ENCODE data around the gene RPL10A. TPM values are rescaled to one million over a fixed set of nuclear protein-coding genes. Genes with fewer than 3 reads are reported as not detected.

The RPL10A gene
- total RNA-seq, 2 donors from 2014 or later, result 585 to 636 TPM

DNA sequence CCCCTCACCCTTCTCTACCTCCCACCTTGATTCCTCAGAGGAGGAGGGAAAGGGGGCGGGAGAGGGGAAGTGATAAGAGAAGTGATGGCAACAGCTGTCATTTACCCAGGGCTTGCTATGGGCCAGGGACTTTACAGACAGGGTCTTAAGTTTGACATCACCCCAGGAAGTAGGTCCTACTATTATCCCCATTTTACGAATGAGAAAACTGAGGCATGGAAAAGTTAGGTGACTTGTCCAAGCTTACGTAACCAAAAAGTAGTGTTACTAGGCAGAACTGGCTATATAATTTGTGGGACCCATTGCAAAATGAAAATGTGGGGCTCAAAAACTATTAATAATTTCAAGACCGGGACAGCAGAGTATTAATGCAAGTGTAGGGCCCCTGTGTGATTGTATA is 26.6 kb upstream of the RPL10A start:
- Histone ChIP-seq H3K36me3 (no peaks in the 10 kb centered on the region), H3K27me3 (replicated peaks; ENCODE audit: insufficient read depth) (no peaks in the 10 kb centered on the region), H3K4me1 (ENCODE audit: control insufficient read depth in 1 of 2, low read depth in 2 of 2) (no peaks in the 10 kb centered on the region), H3K4me3 (no peak overlapping the region), H3K27ac (no peak overlapping the region), H3K9me3 (no peaks in the 10 kb centered on the region)
- ATAC-seq (ENCODE audit: insufficient number of reproducible peaks, low FRiP score, low read depth), result no peak
- DNase-seq (ENCODE audit: low spot score), result no peak
- no peak for TF ChIP-seq CTCF (IDR thresholded peaks at IDR 0.05)

DNA sequence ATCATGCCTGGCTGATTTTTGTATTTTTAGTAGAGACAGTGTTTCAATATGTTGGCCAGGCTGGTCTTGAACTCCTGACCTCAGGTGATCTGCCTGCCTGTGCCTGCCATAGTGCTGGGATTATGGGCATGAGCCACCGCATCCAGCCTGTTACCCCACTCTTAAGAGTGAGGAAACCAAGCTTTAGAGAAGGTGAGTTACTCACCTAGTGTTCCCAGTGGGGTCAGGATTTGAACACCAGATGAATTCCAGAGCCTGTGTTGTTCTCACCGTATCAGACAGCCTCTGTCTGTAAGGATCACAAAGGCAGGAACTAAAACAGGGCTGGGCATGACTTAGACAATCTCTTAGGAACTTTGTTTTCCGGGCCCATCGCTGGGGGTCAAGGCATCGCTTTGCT is 25.5 kb upstream of the RPL10A start:
- DNase-seq (ENCODE audit: low spot score) (no peak), ATAC-seq (ENCODE audit: insufficient number of reproducible peaks, low FRiP score, low read depth) (no peak)
- H3K4me3 ChIP-seq, result no peak overlapping the region
- H3K27me3 ChIP-seq (replicated peaks; ENCODE audit: insufficient read depth), result no peaks in the 10 kb centered on the region
- H3K9me3 ChIP-seq, result no peaks in the 10 kb centered on the region
- no peak for TF ChIP-seq CTCF (IDR thresholded peaks at IDR 0.05)
- H3K36me3 ChIP-seq, result no peaks in the 10 kb centered on the region
- no peak overlapping the region for H3K27ac ChIP-seq
- H3K4me1 ChIP-seq (ENCODE audit: control insufficient read depth in 1 of 2, low read depth in 2 of 2), result no peaks in the 10 kb centered on the region

- no peaks in the 10 kb centered on the region for H3K36me3 ChIP-seq
- DNase-seq (ENCODE audit: low spot score) (no peak), ATAC-seq (ENCODE audit: insufficient number of reproducible peaks, low FRiP score, low read depth) (no peak)
- no peak overlapping the region for H3K4me3 ChIP-seq
- no peaks in the 10 kb centered on the region for H3K27me3 ChIP-seq (replicated peaks; ENCODE audit: insufficient read depth)
- no peaks in the 10 kb centered on the region for H3K4me1 ChIP-seq (ENCODE audit: control insufficient read depth in 1 of 2, low read depth in 2 of 2)
- no peaks in the 10 kb centered on the region for H3K9me3 ChIP-seq
- no peak for TF ChIP-seq CTCF (IDR thresholded peaks at IDR 0.05)
- H3K27ac ChIP-seq, result no peak overlapping the region
Observed at GRCh38 chr6:35443341-35444030, 24.7 kb upstream of the RPL10A start.

DNA sequence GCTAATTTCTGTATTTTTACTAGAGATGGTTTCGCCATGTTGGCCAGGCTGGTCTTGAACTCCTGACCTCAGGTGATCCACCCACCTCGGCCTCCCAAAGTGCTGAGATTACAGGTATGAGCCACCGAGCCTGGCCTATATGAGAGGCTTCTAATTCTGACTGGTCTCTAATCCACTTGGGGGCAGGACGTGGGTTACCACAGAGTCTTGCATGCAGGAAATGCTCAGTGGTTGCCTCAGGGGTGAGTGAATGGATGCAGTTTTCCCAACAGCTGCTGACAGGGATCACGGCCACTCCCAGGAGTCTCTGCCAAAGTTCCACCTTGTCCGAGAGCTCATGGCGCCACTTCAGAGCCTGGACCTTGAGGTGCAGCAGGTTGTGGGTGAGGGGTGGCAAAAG is 22.5 kb upstream of the RPL10A start:
- H3K4me3 ChIP-seq, result no peak overlapping the region
- no peak for TF ChIP-seq CTCF (IDR thresholded peaks at IDR 0.05)
- no peak for DNase-seq (ENCODE audit: low spot score)
- H3K4me1 ChIP-seq (ENCODE audit: control insufficient read depth in 1 of 2, low read depth in 2 of 2), result no peaks in the 10 kb centered on the region
- ATAC-seq (ENCODE audit: insufficient number of reproducible peaks, low FRiP score, low read depth), result no peak
- H3K27me3 ChIP-seq (replicated peaks; ENCODE audit: insufficient read depth), result no peaks in the 10 kb centered on the region
- H3K27ac ChIP-seq, result no peak overlapping the region
- H3K9me3 ChIP-seq, result no peaks in the 10 kb centered on the region
- H3K36me3 ChIP-seq, result no peaks in the 10 kb centered on the region

- Histone ChIP-seq H3K36me3 (no peaks in the 10 kb centered on the region), H3K4me3 (no peak overlapping the region), H3K27ac (no peak overlapping the region), H3K27me3 (replicated peaks; ENCODE audit: insufficient read depth) (no peaks in the 10 kb centered on the region), H3K4me1 (ENCODE audit: control insufficient read depth in 1 of 2, low read depth in 2 of 2) (peaks cover 9 to 11% of the 10 kb centered on the region in 2 donors), H3K9me3 (no peaks in the 10 kb centered on the region)
- no peak for ATAC-seq (ENCODE audit: insufficient number of reproducible peaks, low FRiP score, low read depth)
- no peak for TF ChIP-seq CTCF (IDR thresholded peaks at IDR 0.05)
- DNase-seq (ENCODE audit: low spot score), result no peak
Observed at GRCh38 chr6:35448191-35448590, 20.0 kb upstream of the RPL10A start.

All from thoracic aorta (tissue), 2 donors.